Neuron (in vitro differentiated cells): ENCODE data around the gene SLC23A2.

Source experiments
- H2AFZ ChIP-seq: one replicate; pipeline ENCODE4 v1.6.1; 2013; ENCODE audit warnings: low read depth, mild to moderate bottlenecking, inconsistent platforms, low read length, moderate library complexity
- H3K27me3 ChIP-seq: one replicate; pipeline ENCODE4 v1.6.1; 2013; ENCODE audit warnings: low read length; ENCODE audit not compliant: insufficient read depth
- H3K36me3 ChIP-seq: one replicate; pipeline ENCODE4 v1.6.1; 2013; ENCODE audit warnings: low read length; ENCODE audit not compliant: insufficient read depth
- H3K4me1 ChIP-seq: one replicate; pipeline ENCODE4 v1.6.1; 2013; ENCODE audit warnings: low read length; ENCODE audit not compliant: insufficient read depth
- H3K4me3 ChIP-seq: 2 replicates; pipeline ENCODE4 v1.5.1; 2013; ENCODE audit warnings: mild to moderate bottlenecking, low read length, moderate library complexity
- H3K9me3 ChIP-seq: one replicate; pipeline ENCODE4 v1.6.1; 2013; ENCODE audit warnings: low read length

SLC23A2 gene

DNA sequence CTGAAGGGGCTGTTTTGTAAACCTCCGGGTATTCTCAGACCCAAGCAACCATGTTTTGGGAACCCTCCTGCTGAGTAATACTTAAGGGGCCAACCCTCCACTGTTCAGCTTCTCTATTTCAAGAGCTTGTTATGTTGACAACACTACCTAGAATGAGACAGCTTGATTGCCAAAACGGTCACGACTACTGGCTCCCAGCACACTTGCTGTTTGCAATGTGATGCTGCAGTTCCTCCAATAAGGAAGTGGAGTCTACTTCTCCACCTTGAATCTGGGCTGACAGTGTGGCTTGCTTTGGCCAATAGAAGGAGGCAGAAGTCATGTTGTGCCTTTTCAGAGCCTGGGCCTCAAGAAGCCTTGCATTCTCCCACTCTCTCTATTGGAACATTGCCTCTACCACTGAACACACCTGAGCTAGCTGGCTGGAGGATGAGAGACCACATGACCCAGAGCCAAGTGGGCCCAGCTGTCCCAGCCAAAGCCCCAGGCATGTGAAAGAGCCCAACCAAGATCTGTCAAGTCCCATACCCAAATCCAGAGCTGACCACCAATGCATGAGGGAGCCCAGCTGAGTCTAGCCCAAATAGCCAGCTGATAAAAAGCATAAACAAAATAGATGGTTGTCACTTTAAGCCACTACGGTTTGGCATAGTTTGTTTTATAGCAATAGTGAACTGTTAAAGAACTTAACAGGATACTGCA, 171.6 kb downstream of the SLC23A2 start:
- no peaks in the 10 kb centered on the region for H3K9me3 ChIP-seq

DNA sequence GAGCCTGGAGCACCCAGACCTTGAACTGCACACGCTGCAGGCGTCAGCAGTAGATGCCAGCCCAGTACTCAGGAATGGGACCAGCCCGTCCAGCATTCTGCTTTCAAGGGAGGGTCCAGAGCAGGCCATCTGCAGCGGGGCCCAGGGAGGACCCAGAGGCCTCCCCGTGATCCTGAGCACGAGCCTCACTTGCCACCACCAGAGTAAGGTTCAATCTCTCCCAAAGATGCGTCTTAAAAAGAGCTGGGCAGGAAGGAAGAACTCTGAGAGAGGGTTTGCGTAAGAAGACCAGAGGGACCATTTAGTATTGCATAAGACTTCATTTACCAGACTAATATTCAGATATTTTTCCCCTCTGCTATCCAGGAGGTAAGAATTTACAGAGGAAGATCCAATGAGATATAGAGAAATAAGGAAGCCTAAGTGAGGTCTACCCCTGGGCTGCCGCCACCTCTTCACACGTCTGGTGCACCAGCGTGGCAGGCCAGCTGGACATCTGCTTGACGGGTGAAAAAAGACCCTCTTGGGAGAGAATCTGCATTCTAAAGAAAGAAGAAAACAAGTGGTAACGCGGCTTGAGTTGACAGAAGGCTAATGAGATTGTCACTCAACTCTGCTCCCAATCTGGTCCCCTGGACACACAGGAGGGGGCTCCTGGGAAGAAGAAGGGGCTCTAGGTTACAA, 172.3 kb downstream of the SLC23A2 start:
- Histone ChIP-seq H2AFZ (no peak overlapping the region), H3K27me3 (no peaks in the 10 kb centered on the region), H3K4me1 (peaks cover 9% of the 10 kb centered on the region), H3K4me3 (no peak overlapping the region), H3K9me3 (no peaks in the 10 kb centered on the region), H3K36me3 (no peaks in the 10 kb centered on the region)

More for the DNA sequence above, 171.6 kb downstream of the SLC23A2 start:
- H3K4me3 ChIP-seq = no peak overlapping the region
- H3K4me1 ChIP-seq = peaks cover 2% of the 10 kb centered on the region
- H2AFZ ChIP-seq = no peak overlapping the region
- no peaks in the 10 kb centered on the region for H3K27me3 ChIP-seq
- H3K36me3 ChIP-seq = no peaks in the 10 kb centered on the region

DNA sequence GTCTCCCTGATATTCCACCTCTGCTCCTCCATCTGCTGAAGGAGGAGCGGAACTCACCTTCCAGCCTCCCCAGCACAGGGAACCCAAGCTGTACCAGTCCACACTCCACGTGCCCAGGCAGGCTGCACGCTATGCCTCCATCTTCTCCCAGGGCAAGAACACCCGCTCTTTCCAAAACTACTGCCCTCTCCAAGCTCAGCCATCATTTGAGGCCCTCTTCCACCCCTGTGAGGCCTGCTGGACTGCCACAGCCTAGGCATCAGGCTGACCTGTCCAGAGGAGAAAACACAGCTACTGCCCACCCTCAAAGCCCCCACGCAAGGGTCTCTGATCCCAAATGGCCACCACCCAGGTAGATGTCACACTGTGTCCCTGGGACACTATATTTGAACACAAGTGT, 179.7 kb downstream of the SLC23A2 start:
- Histone ChIP-seq H3K36me3 (peaks cover 35% of the 10 kb centered on the region), H3K27me3 (no peaks in the 10 kb centered on the region), H3K4me1 (peaks cover 24% of the 10 kb centered on the region), H3K9me3 (no peaks in the 10 kb centered on the region), H3K4me3 (peak overlapping the region; percentile 79), H2AFZ (no peak overlapping the region)

DNA sequence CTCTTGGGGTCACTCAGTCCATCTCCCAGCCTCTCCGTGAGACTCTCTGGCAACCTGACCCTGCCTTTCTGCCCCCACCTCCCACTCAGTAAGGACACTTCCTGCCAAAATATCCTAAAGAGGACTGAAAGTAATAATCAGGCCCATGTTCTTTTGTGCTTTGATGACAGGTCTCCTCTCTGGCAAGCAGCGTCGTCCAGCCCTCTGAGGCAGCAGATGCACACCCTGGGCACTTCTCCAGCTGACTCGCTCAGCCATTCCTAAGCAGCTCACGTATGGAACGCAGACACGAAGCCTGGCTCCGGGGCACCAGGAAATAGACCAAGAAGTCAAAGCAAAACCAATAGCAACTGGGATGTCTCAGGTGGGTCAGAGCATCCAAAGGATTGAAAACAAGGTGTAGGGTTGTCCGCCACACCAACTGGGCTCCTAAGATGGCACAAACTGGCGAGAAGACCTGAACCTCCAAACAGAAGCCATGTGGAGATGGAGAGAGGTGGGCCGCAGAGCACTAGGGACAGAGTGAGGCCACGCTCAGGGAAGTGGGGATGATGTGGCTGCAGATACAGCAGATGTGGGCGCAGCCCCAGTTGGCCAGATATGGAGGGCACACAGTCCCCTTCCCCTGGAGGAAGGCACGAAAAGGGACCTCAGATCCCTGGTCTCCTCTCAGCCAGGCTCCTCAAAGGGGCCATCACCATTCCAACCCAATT, 180.3 kb downstream of the SLC23A2 start:
- Histone ChIP-seq H3K36me3 (peaks cover 39% of the 10 kb centered on the region), H3K9me3 (no peaks in the 10 kb centered on the region), H3K4me3 (no peak overlapping the region), H3K27me3 (no peaks in the 10 kb centered on the region), H3K4me1 (peaks cover 24% of the 10 kb centered on the region), H2AFZ (no peak overlapping the region)

- Histone ChIP-seq H3K36me3 (peaks cover 45% of the 10 kb centered on the region), H3K4me1 (peaks cover 24% of the 10 kb centered on the region), H2AFZ (no peak overlapping the region), H3K9me3 (no peaks in the 10 kb centered on the region), H3K27me3 (no peaks in the 10 kb centered on the region), H3K4me3 (no peak overlapping the region)
Observed at GRCh38 chr20:4819901-4820300, 181.4 kb downstream of the SLC23A2 start.

DNA sequence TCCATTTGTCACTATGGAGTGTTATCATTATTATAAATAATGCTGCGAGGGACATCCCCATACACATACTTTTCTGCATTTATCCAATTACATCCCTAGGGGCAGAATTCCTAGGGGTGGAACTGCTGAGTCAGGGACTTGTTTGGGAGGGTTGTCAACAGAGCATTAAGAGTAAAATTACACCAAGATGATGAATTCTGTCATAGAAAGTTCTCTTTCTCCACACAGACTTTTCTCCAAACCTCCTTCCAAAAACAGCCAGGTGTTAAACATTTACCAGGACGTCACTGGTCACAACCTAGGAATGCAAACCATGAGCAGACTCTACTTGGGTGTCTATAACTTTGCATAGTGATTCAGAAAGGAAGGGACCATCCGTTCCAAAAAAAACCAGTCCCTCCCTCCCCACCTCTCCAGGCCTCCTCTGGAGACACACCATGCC, 184.1 kb downstream of the SLC23A2 start:
- H3K4me3 ChIP-seq = no peak overlapping the region
- H3K36me3 ChIP-seq = peaks cover 58% of the 10 kb centered on the region
- no peak overlapping the region for H2AFZ ChIP-seq
- peaks cover 12% of the 10 kb centered on the region for H3K4me1 ChIP-seq
- no peaks in the 10 kb centered on the region for H3K9me3 ChIP-seq
- H3K27me3 ChIP-seq = no peaks in the 10 kb centered on the region

DNA sequence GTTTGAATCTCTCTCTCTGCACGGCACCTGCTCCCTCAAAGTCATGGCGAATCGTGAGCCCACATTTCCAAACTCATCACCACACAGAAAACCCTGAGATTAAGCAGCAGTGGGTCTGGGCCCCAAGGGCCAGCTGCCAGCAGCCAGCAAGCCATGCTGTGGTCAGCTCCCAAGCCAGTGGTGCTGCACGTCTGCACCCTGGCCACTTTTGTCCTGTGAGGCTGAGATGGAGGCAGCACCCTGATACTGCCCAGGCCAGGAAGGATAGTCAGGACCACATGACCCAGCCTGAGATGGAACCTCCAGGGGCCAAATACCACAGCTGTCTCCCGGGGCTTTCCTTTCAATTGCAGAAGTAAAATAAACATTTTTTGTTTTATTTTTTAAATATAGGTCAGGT, 185.7 kb downstream of the SLC23A2 start:
- Histone ChIP-seq H3K4me1 (no peaks in the 10 kb centered on the region), H3K9me3 (no peaks in the 10 kb centered on the region), H3K36me3 (peaks cover 50% of the 10 kb centered on the region), H3K27me3 (no peaks in the 10 kb centered on the region), H3K4me3 (no peak overlapping the region), H2AFZ (no peak overlapping the region)

- Histone ChIP-seq H3K4me3 (no peak overlapping the region), H3K9me3 (no peaks in the 10 kb centered on the region), H3K36me3 (peaks cover 44% of the 10 kb centered on the region), H2AFZ (no peak overlapping the region), H3K4me1 (peaks cover 8% of the 10 kb centered on the region), H3K27me3 (no peaks in the 10 kb centered on the region)
Observed at GRCh38 chr20:4814696-4815252, 186.5 kb downstream of the SLC23A2 start.

DNA sequence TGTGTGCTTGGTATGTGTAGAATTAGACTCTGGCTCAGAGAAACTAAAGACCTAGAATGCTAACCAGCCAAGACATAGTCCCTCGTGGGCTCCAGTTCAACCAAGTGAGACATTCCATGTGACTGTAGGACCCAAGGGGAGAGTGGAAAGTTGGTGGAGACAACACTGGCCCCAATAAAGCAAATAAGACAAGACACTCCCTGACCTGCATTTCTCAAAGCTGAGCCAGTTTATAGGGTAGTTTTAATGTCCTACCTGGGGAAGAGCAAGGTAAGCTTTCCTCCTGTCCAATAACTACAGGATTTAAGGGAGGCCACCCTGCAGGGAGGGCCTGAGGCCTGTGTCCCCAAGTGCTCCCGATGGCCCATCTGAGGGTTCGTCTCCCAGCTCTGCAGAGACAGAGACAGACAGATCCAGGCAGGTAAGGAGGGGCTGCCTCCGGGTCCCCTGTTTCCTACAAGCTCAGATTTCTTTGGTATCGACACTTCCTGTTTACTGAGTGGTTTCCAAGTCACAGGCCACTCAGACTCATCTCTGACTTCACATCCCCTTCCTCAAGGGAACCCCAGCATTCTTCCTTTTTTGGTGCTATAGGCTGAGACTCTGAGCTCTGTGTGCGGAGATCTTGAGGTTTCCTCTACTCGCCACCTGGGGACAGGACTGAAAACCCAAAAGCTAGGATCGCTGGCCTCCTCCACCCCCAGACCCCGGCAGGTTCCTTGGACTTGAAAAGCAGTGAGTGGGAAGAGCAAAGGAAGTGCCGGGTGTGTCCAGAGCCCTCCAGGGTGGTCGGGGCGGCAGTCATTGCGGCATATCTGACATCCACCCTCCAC, 187.2 kb downstream of the SLC23A2 start:
- H3K4me3 ChIP-seq = no peak overlapping the region
- H3K9me3 ChIP-seq = no peaks in the 10 kb centered on the region
- peaks cover 15% of the 10 kb centered on the region for H3K4me1 ChIP-seq
- H3K27me3 ChIP-seq = no peaks in the 10 kb centered on the region
- peaks cover 39% of the 10 kb centered on the region for H3K36me3 ChIP-seq
- no peak overlapping the region for H2AFZ ChIP-seq

- peaks cover 22% of the 10 kb centered on the region for H3K4me1 ChIP-seq
- no peaks in the 10 kb centered on the region for H3K9me3 ChIP-seq
- H3K36me3 ChIP-seq = peaks cover 33% of the 10 kb centered on the region
- no peak overlapping the region for H2AFZ ChIP-seq
- H3K27me3 ChIP-seq = no peaks in the 10 kb centered on the region
- H3K4me3 ChIP-seq = no peak overlapping the region
Observed at GRCh38 chr20:4813076-4813862, 188.0 kb downstream of the SLC23A2 start.

- Histone ChIP-seq H3K27me3 (no peaks in the 10 kb centered on the region), H3K9me3 (no peaks in the 10 kb centered on the region), H3K4me1 (peaks cover 22% of the 10 kb centered on the region), H3K4me3 (no peak overlapping the region), H3K36me3 (peaks cover 31% of the 10 kb centered on the region), H2AFZ (no peak overlapping the region)
Observed at GRCh38 chr20:4812641-4813075, 188.7 kb downstream of the SLC23A2 start.

DNA sequence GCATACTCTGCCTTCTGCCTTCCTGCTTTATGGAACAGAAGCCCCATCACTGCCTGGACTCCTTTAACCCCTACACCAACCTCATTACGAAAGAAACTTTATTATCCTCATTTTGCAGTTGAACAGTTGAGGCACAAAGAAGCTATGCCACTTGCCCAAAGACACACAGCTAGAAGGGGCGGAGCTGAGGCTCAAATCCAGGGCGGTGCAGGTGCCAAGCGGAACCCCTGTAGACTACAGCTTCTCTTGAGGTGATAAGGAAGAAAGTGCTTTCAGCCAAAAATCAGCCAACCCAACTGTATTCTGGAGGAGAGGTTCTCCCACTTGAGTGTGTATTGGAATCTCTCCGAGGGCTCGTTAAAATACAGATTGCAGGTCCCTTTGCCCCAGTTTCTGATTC, 189.1 kb downstream of the SLC23A2 start:
- Histone ChIP-seq H2AFZ (no peak overlapping the region), H3K4me3 (no peak overlapping the region), H3K27me3 (no peaks in the 10 kb centered on the region), H3K9me3 (no peaks in the 10 kb centered on the region), H3K36me3 (peaks cover 27% of the 10 kb centered on the region), H3K4me1 (peaks cover 22% of the 10 kb centered on the region)
